SK-N-SH (cell line): ENCODE results near the gene NDUFAF5. TPM values are rescaled to one million over a fixed set of nuclear protein-coding genes. Genes with fewer than 3 reads are reported as not detected.

Experiments
- CTCF ChIA-PET: fragments of 300-600, 350-600 bp; formaldehyde crosslinking; extraction: SDS; loops from one replicate; lab custom pipeline; 2021; lab: Yijun Ruan, JAX
- POLR2A ChIA-PET: fragments of 350-600 bp; sonication (Branson Sonifier 250); formaldehyde crosslinking; extraction: SDS; loops from one replicate; lab custom pipeline; 2020; ENCODE audit warnings: antibody characterized with exemption, inconsistent platforms; lab: Yijun Ruan, JAX
- DNase-seq: peaks from one replicate; pipeline ENCODE4 v3.0.0; 2012
- H2AFZ ChIP-seq: fragments of 200-600 bp; sonication (generic); 2 replicates; pipeline ENCODE4 v1.8.1; 2016; ENCODE audit warnings: antibody characterized with exemption, mild to moderate bottlenecking, low read depth
- H3F3A ChIP-seq: fragments of 200-600 bp; sonication (generic); replicated peaks from 2 replicates; pipeline ENCODE3; 2016; ENCODE audit warnings: antibody characterized with exemption, mild to moderate bottlenecking; ENCODE audit not compliant: insufficient read depth
- H3K27ac ChIP-seq, 2 experiments: fragments of 200-500 bp in 1 of 2; fragments of 200-600 bp in 1 of 2; sonication (Bioruptor generic) in 1 of 2; sonication (generic), shearing (Covaris generic) in 1 of 2; 2 replicates each; pipeline versions ENCODE4 v1.5.1 to v1.6.1; 2014 to 2016; ENCODE audit warnings: low read depth in 2 of 2, inconsistent platforms in 1 of 2, low read length in 1 of 2, mild to moderate bottlenecking in 1 of 2, mixed read lengths in 1 of 2
- H3K27me3 ChIP-seq: fragments of 200-600 bp; sonication (generic), shearing (Covaris generic); 2 replicates; pipeline ENCODE4 v1.6.1; 2016; ENCODE audit warnings: mixed run types; ENCODE audit not compliant: insufficient read depth
- H3K36me3 ChIP-seq, 2 experiments: fragments of 200-500 bp in 1 of 2; fragments of 200-600 bp in 1 of 2; sonication (Bioruptor generic) in 1 of 2; sonication (generic) in 1 of 2; replicated peaks in 1 of 2; 2 replicates each; pipeline versions ENCODE3 to v1.5.1; 2014 to 2016; ENCODE audit warnings: low read length in 1 of 2, mild to moderate bottlenecking in 1 of 2; ENCODE audit not compliant: insufficient read depth in 2 of 2, control insufficient read depth in 1 of 2
- H3K4me1 ChIP-seq, 2 experiments: fragments of 200-500 bp in 1 of 2; fragments of 200-600 bp in 1 of 2; sonication (Bioruptor generic) in 1 of 2; sonication (generic), shearing (Covaris generic) in 1 of 2; 2 replicates each; pipeline versions ENCODE4 v1.5.1 to v1.6.1; 2014 to 2016; ENCODE audit warnings: low read depth in 1 of 2, low read length in 1 of 2, mixed run types in 1 of 2; ENCODE audit not compliant: insufficient read depth in 2 of 2, control insufficient read depth in 1 of 2
- H3K4me2 ChIP-seq: fragments of 200-600 bp; sonication (generic), shearing (Covaris generic); 2 replicates; pipeline ENCODE4 v1.6.1; 2017; ENCODE audit warnings: mixed run types
- H3K4me3 ChIP-seq, 2 experiments: fragments of 200-500 bp in 1 of 2; fragments of 200-600 bp in 1 of 2; sonication (Bioruptor generic) in 1 of 2; sonication (generic), shearing (Covaris generic) in 1 of 2; 2 replicates each; pipeline versions ENCODE4 v1.5.1 to v1.8.1; 2014 to 2016; ENCODE audit warnings: low read depth in 2 of 2, inconsistent platforms in 1 of 2, low read length in 1 of 2, mild to moderate bottlenecking in 1 of 2, mixed read lengths in 1 of 2, moderate library complexity in 1 of 2
- H3K79me2 ChIP-seq: fragments of 200-600 bp; sonication (generic); 2 replicates; pipeline ENCODE4 v1.8.1; 2017; ENCODE audit warnings: mild to moderate bottlenecking; ENCODE audit not compliant: insufficient read depth
- H3K9ac ChIP-seq: fragments of 200-600 bp; sonication (generic); 2 replicates; pipeline ENCODE4 v1.6.1; 2017; ENCODE audit warnings: mixed run types
- H3K9me2 ChIP-seq: fragments of 200-600 bp; sonication (generic); 2 replicates; pipeline ENCODE4 v1.6.1; 2017; ENCODE audit warnings: mixed run types
- H3K9me3 ChIP-seq: fragments of 200-600 bp; sonication (generic); 2 replicates; pipeline ENCODE4 v1.6.1; 2017; ENCODE audit warnings: mixed run types, mild to moderate bottlenecking, moderate library complexity
- H4K20me1 ChIP-seq: fragments of 200-600 bp; sonication (generic); 2 replicates; pipeline ENCODE4 v1.6.1; 2017; ENCODE audit warnings: mild to moderate bottlenecking, mixed run types; ENCODE audit not compliant: insufficient read depth
- EZH2phosphoT487 ChIP-seq: fragments of 200-600 bp; sonication (generic); IDR thresholded peaks from 2 replicates; pipeline ENCODE4 v1.6.1; 2017; ENCODE audit warnings: low read depth, mixed run types, mild to moderate bottlenecking, antibody characterized with exemption, moderate library complexity, borderline replicate concordance
- FOSL2 ChIP-seq: IDR thresholded peaks from 2 replicates; pipeline ENCODE4 v1.4.0; 2012; ENCODE audit warnings: low read depth, mild to moderate bottlenecking, moderate library complexity, borderline replicate concordance
- GATA2 ChIP-seq: sonication (generic); formaldehyde crosslinking; IDR thresholded peaks from 2 replicates; pipeline ENCODE4 v1.5.0; 2020; ENCODE audit warnings: mild to moderate bottlenecking, missing genetic modification reagents
- IRF3 ChIP-seq: fragments of 150-350 bp; IDR thresholded peaks from 2 replicates; pipeline ENCODE4 v1.6.1; 2016; ENCODE audit warnings: mild to moderate bottlenecking, low read depth, low read length
- MAX ChIP-seq: IDR thresholded peaks from 2 replicates; pipeline ENCODE4 v1.4.0; 2012; ENCODE audit warnings: low read depth
- MXI1 ChIP-seq: IDR thresholded peaks from 2 replicates; pipeline ENCODE4 v1.6.1; 2012; ENCODE audit warnings: mild to moderate bottlenecking, low read depth, low read length, improper control_type of control experiment
- REST ChIP-seq: IDR thresholded peaks from 2 replicates; pipeline ENCODE4 v1.6.1; 2012; ENCODE audit warnings: mild to moderate bottlenecking, low read depth, low read length, moderate library complexity
- SIN3A ChIP-seq: IDR thresholded peaks from 2 replicates; pipeline ENCODE4 v1.6.1; 2012; ENCODE audit warnings: low read depth, mild to moderate bottlenecking, low read length, moderate library complexity, borderline replicate concordance
- SMC3 ChIP-seq: IDR thresholded peaks from 2 replicates; pipeline ENCODE4 v1.6.1; 2012; ENCODE audit warnings: low read depth, low read length, improper control_type of control experiment
- TEAD4 ChIP-seq: IDR thresholded peaks from 2 replicates; pipeline ENCODE4 v1.4.0; 2012; ENCODE audit warnings: mild to moderate bottlenecking, borderline replicate concordance; ENCODE audit not compliant: insufficient read depth
- USF1 ChIP-seq: IDR thresholded peaks from 2 replicates; pipeline ENCODE4 v1.4.0; 2012; ENCODE audit warnings: low read depth, borderline replicate concordance
- USF2 ChIP-seq: fragments of 150-350 bp; IDR thresholded peaks from 2 replicates; pipeline ENCODE4 v1.6.1; 2017; ENCODE audit warnings: antibody characterized with exemption, low read length, low read depth, borderline replicate concordance
- YY1 ChIP-seq: IDR thresholded peaks from 2 replicates; pipeline ENCODE4 v1.4.0; 2012; ENCODE audit warnings: low read depth, mild to moderate bottlenecking
- WGBS: methylation state at CpG from one replicate; pipeline ENCODE4 v1.1.6; 2017; ENCODE audit warnings: low lambda C conversion rate; 5-methylcytosine and 5-hydroxymethylcytosine counted together
- polyA plus RNA-seq, 3 experiments: library from polyadenylated mRNA; depleted of rRNA; stranded (reverse); fragments of >200 nt; gene quantifications; 2 replicates each; pipeline ENCODE4 v1.2.3, GENCODE V29; 2012

The NDUFAF5 gene
- polyA plus RNA-seq, 1 of the 3 experiments (the other 2 are of a cell fraction): 8.0 TPM

- no peak for TF ChIP-seq IRF3
- no peak for TF ChIP-seq TEAD4
- peak; percentile 91 for TF ChIP-seq USF2
- no peak for TF ChIP-seq YY1
- peak; percentile 97 for TF ChIP-seq SIN3A
- peak; percentile 99 for TF ChIP-seq MXI1
- TF ChIP-seq MAX: peak; percentile 100
- no peak for TF ChIP-seq EZH2phosphoT487
- no peak for TF ChIP-seq SMC3
- no peak; the same call in 1 of the 2 replicates for TF ChIP-seq FOSL2
- peak; percentile 18; the same call in 1 of the 2 replicates for TF ChIP-seq GATA2 (CRISPR knock-in tag)
These were observed at the start of gene NDUFAF5, which contains the start of gene ESF1 (continued) for GRCh38 chr20:13784893-13785715.

DNA sequence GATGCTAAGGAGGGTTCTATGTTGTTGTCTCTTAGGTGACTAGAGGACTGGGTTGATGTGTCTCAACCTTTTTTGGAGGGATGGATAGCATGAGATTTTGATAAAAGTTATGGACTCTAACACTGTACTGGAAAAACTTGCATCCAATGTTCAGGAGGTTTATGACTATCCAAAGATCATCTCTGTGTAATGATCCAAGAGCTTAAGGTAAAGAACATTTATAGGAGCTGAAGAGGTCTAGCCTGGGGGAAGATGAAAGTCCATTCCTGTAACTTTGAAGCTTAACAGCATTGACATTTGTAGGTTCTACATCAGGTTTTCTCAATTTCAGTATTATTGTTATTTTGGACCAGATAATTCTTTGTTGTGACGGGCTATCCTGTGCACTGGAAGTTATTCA, 49.0 kb upstream of the NDUFAF5 start:
- Histone ChIP-seq H2AFZ (no peak overlapping the region), H3K9me3 (no peaks in the 10 kb centered on the region), H3F3A (peaks cover 3% of the 10 kb centered on the region), H3K9ac (no peak overlapping the region), H3K27me3 (no peaks in the 10 kb centered on the region), H3K36me3 (peaks cover 34 to 43% of the 10 kb centered on the region in 2 experiments), H3K27ac (no peak overlapping the region), H4K20me1 (no peaks in the 10 kb centered on the region), H3K9me2 (no peaks in the 10 kb centered on the region), H3K4me1 (no peaks in the 10 kb centered on the region), H3K4me2 (no peak overlapping the region), H3K79me2 (no peaks in the 10 kb centered on the region), H3K4me3 (no peak overlapping the region)
- no peak for TF ChIP-seq FOSL2
- TF ChIP-seq USF1: no peak
- TF ChIP-seq REST: no peak
- TF ChIP-seq MXI1: no peak
- CTCF ChIA-PET: no interaction called here
- POLR2A ChIA-PET: no interaction called here
- no peak for DNase-seq
- whole genome bisulfite sequencing: 94% methylated on average over 1 of the region's 1 CpG
